G401 (cell line): ENCODE results near the gene PRMT6. TPM values are rescaled to one million over a fixed set of nuclear protein-coding genes. Genes with fewer than 3 reads are reported as not detected.
"Not testable (repeated sequence)": the region's sequence is repeated elsewhere in the genome, so short reads cannot be mapped to it uniquely, and the experiment has no call there.

Experiments
- DNase-seq: peaks from one replicate; pipeline ENCODE4 v3.0.0-alpha.2; 2015; ENCODE audit warnings: low spot score
- in situ Hi-C: cut with HindIII; loops from 2 replicates; pipeline ENCODE4 v1.10.0; 2016; ENCODE audit warnings: low sequenced_read_pairs, mixed read lengths
- total RNA-seq: library from RNA; depleted of rRNA; stranded (reverse); fragments of >200 nt; shearing (Covaris generic); gene quantifications from 2 replicates; pipeline ENCODE4 v1.2.3, GENCODE V29; 2014; rRNA removed

Gene PRMT6
- total RNA-seq, result 146 and 166 TPM in 2 replicates

- in situ Hi-C loops, result no loop called here
- DNase-seq, result peak; percentile 81
These were observed at the start of gene PRMT6 for GRCh38 chr1:107056426-107057196. Gene PRMT6 (plus strand): TSS chr1:107056674. CDS start chr1:107056716, 42 bp downstream.

GRCh38 chr1:107009281-107009680 lies 47.2 kb upstream of the PRMT6 start:
- peak; percentile 16 for DNase-seq
- in situ Hi-C loops, result no loop called here

GRCh38 chr1:107010582-107010981 lies 45.9 kb upstream of the PRMT6 start:
- in situ Hi-C loops, result no loop called here
- no peak for DNase-seq

DNA sequence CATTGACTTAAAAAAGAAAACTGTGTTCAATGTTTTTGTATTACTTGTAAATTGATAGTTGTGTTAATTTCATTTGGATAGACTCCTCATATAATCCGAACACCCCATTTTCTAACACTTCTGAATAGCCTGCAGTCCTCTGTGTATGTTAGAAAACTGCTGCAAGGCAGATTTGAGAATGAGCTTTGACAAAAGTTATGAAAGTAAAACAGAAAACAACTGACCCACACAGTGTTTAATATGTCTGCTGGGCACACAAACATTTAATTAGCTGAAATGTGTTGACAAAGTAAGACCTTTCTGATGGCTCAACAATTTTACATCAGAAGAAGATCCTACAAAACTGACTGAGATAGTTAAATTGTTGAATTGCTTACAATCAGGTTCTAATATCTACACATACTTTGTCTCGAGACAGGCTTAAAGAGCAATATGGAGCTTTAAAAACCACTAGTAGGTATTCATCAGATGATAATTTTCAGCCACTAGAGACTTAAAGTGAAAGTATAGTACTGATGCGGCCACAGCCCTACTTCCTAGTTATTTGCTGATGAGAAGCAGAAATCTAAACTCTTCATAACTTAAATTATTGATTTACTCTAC lies 40.0 kb upstream of the PRMT6 start:
- in situ Hi-C loops, result no loop called here
- no peak for DNase-seq

DNA sequence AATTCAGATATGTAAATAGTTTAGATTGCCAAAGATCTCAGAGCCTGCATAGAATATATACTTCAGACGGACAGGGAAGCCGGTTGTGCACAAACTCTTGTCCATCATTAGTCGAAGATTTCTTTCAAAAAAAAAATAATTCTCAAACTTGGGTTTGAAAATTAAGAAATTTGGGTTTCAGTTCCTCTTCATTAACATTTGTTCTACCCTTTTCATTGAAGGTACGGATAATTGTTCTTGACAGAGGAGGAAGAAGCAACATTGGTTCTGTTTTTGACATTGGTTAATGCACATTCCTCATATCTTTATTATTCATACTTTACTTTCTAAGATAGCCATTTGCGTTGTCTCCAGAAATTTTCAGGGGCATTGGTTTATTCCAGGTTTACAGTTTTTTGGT lies 38.0 kb upstream of the PRMT6 start:
- no peak for DNase-seq
- in situ Hi-C loops, result no loop called here

- in situ Hi-C loops, result no loop called here
- no peak for DNase-seq
These were observed 37.3 kb upstream of the PRMT6 start for GRCh38 chr1:107019166-107019565.

DNA sequence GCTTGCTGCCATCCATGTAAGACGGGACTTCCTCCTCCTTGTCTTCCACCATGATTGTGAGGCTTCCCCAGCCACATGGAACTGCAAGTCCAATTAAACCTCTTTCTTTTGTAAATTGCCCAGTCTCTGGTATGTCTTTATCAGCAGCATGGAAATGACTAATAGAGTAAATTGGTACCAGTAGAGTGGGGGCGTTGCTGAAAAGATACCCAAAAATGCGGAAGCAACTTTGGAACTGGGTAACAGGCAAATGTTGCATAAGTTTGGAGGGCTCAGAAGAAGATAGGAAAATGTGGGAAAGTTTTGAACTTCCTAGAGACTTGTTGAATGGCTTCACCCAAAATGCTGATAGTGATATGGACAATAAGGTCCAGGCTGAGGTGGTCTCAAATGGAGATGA lies 17.6 kb upstream of the PRMT6 start:
- in situ Hi-C loops, DNase-seq: not testable (repeated sequence)

DNA sequence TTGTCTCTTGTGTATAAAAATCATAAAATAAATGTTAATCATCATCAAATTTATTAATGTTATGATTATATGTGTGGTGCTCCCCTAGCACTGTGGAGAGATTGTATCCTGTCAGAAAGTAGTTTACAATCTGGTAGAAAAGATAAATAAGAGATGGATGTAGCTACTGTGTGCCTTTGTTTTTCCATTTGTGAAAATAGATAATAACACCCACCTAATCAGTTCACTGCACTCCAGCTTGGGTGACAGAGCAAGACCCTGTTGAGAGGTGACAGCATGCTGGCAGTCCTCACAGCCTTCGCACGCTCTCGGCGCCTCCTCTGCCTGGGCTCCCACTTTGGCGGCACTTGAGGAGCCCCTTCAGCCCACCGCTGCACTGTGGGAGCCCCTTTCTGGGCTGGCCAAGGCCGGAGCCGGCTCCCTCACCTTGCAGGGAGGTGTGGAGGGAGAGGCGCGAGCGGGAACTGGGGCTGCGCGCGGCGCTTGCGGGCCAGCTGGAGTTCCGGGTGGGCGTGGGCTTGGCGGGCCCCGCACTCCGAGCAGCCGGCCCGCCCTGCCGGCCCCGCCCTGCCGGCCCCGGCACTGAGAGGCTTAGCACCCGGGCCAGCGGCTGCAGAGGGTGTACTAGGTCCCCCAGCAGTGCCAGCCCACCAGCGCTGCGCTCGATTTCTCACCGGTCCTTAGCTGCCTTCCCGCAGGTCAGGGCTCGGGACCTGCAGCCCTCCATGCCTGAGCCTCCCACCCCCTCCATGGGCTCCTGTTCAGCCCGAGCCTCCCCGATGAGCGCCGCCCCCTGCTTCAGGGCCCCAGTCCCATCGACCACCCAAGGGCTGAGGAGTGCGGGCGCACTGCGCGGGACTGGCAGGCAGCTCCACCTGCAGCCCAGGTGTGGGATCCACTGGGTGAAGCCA lies 11.9 kb upstream of the PRMT6 start:
- DNase-seq, in situ Hi-C loops: not testable (repeated sequence)

- in situ Hi-C loops, result no loop called here
- DNase-seq, result no peak
These were observed 8.9 kb upstream of the PRMT6 start for GRCh38 chr1:107047602-107048001.

- no peak for DNase-seq
- in situ Hi-C loops, result no loop called here
These were observed 8.2 kb upstream of the PRMT6 start for GRCh38 chr1:107048241-107048640.

DNA sequence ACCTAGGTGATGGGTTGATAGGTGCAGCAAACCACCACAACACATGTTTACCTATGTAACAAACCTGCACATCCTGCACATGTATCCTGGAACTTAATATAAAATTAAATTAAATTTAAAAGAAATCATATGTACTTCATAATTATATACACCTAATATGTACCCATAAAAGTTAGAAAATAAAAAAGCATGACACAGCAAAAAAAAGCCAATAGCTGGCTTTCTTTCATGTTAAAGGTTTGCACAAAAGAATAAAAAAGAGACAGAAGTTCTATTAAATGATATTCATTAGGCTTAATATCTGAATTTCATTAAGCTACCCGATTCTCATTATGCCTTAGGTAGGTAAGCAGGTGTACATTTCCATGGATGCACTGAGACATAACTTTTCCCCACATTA lies 5.2 kb upstream of the PRMT6 start:
- in situ Hi-C loops, result no loop called here
- no peak for DNase-seq

- DNase-seq, in situ Hi-C loops: not testable (repeated sequence)
These were observed 502 bp upstream of the PRMT6 start for GRCh38 chr1:107055919-107056425.

- in situ Hi-C loops, result no loop called here
- DNase-seq, result peak; percentile 66
These were observed 991 bp downstream of the PRMT6 start for GRCh38 chr1:107057197-107058133.

DNA sequence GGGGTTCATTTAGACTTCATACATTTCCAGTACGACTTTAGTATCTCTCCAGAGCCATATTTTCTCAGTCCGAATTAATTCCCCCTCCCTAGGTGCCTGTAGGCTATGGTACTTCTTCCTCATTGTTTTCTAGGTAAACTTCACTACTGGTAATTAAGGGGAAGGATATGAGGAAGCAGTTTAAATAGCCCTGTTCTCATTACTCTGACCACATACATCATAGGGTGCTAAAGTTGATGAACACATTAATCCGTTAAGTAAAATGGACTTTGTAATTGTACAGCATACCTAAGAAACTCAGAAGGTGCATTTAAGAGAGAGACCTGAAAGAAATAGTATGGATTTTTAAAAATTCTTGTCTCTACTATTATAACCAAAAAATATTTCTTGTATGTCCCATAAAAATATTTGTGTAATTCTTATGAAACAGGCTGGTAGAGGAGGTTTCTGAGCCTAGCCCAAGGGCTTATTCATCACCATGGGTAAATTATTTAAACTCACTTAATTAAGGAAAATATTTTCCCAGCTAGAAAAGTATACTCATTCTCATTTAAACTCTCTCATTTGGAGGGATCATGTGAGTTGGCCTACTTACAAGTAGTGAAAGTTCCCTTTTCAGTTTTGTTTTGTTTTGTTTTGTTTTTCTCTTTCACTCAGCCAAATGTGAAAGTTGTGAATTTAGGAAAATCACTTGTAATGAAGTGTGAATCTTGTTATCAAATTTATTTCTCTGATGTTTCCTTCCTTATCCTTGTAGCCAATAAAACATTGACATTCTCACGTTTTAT lies 2.0 kb downstream of the PRMT6 start:
- DNase-seq, result peak; percentile 18
- in situ Hi-C loops, result no loop called here

- in situ Hi-C loops, result no loop called here
- DNase-seq, result no peak
These were observed 5.4 kb downstream of the PRMT6 start for GRCh38 chr1:107061886-107062285.

- in situ Hi-C loops, result no loop called here
These were observed 17.0 kb downstream of the PRMT6 start for GRCh38 chr1:107073493-107073892.

GRCh38 chr1:107076841-107077240 lies 20.4 kb downstream of the PRMT6 start:
- DNase-seq, result no peak
- in situ Hi-C loops, result no loop called here

More at GRCh38 chr1:107073493-107073892, 17.0 kb downstream of the PRMT6 start:
- DNase-seq, result no peak

- in situ Hi-C loops, result no loop called here
- DNase-seq, result no peak
These were observed 22.8 kb downstream of the PRMT6 start for GRCh38 chr1:107079249-107079648.
